Left ventricle myocardium inferior (tissue), 1 donor: ENCODE results near the gene SYT15. TPM values are rescaled to one million over a fixed set of nuclear protein-coding genes. Genes with fewer than 3 reads are reported as not detected.
"Not testable (repeated sequence)": the region's sequence is repeated elsewhere in the genome, so short reads cannot be mapped to it uniquely, and the experiment has no call there.

ENCODE experiments used
- DNase-seq: peaks from one replicate; pipeline ENCODE4 v3.0.0-alpha.2; 2020
- H3K27ac ChIP-seq: fragments of 200-600 bp; replicated peaks from 2 replicates; pipeline ENCODE4 v1.8.0; 2021
- H3K27me3 ChIP-seq: fragments of 200-600 bp; 2 replicates; pipeline ENCODE4 v1.8.0; 2021; ENCODE audit warnings: low read depth
- H3K36me3 ChIP-seq: fragments of 200-600 bp; 2 replicates; pipeline ENCODE4 v1.8.0; 2021
- H3K4me1 ChIP-seq: fragments of 200-600 bp; 2 replicates; pipeline ENCODE4 v1.8.0; 2021
- H3K4me3 ChIP-seq: fragments of 200-600 bp; 2 replicates; pipeline ENCODE4 v1.8.0; 2021; ENCODE audit warnings: mild to moderate bottlenecking, moderate library complexity
- H3K9me3 ChIP-seq: fragments of 200-600 bp; replicated peaks from 2 replicates; pipeline ENCODE4 v1.8.0; 2021
- intact Hi-C: fragments of 100-400 bp; cut with micrococcal nuclease; formaldehyde crosslinking; loops from one replicate; pipeline ENCODE4 v1.11.0; 2022
- total RNA-seq: library from RNA; stranded (reverse); fragmentation: NEBNext Ultra II Directional; extraction: Animal tissue kit (Norgen Biotek cat#: 25700); gene quantifications from one replicate; pipeline ENCODE4 v1.2.1, GENCODE V29; 2021
- donor health status: DM: no; HTN: yes; CAD: no; lungs with severe emphysema.

SYT15 gene
- total RNA-seq, 1 donor from 2014 or later, result 1.9 TPM

GRCh38 chr10:46629805-46630204, 50.9 kb downstream of the SYT15 start:
- intact Hi-C loops, H3K36me3 ChIP-seq, DNase-seq, H3K4me3 ChIP-seq, H3K9me3 ChIP-seq, H3K4me1 ChIP-seq, H3K27ac ChIP-seq, H3K27me3 ChIP-seq: not testable (repeated sequence)

GRCh38 chr10:46630816-46631215, 51.9 kb downstream of the SYT15 start:
- H3K4me3 ChIP-seq, H3K36me3 ChIP-seq, H3K27ac ChIP-seq, intact Hi-C loops, H3K4me1 ChIP-seq, H3K9me3 ChIP-seq, DNase-seq, H3K27me3 ChIP-seq: not testable (repeated sequence)

GRCh38 chr10:46631683-46632082, 52.8 kb downstream of the SYT15 start:
- H3K4me1 ChIP-seq, H3K9me3 ChIP-seq, H3K4me3 ChIP-seq, H3K27me3 ChIP-seq, H3K27ac ChIP-seq, DNase-seq, intact Hi-C loops, H3K36me3 ChIP-seq: not testable (repeated sequence)

- Histone ChIP-seq H3K27ac (peak overlapping the region; percentile 18), H3K4me3 (peak overlapping the region; percentile 51)
- intact Hi-C loops, H3K27me3 ChIP-seq, H3K9me3 ChIP-seq, DNase-seq, H3K36me3 ChIP-seq, H3K4me1 ChIP-seq: not testable (repeated sequence)
Observed at GRCh38 chr10:46634698-46635097, 55.8 kb downstream of the SYT15 start.

GRCh38 chr10:46635364-46635959, 56.5 kb downstream of the SYT15 start:
- intact Hi-C loops, H3K9me3 ChIP-seq, DNase-seq, H3K4me1 ChIP-seq, H3K36me3 ChIP-seq, H3K27me3 ChIP-seq: not testable (repeated sequence)
- Histone ChIP-seq H3K4me3 (peak overlapping the region; percentile 65), H3K27ac (peak overlapping the region; percentile 78)

- H3K4me3 ChIP-seq, H3K27me3 ChIP-seq, H3K4me1 ChIP-seq, DNase-seq, intact Hi-C loops, H3K27ac ChIP-seq, H3K9me3 ChIP-seq, H3K36me3 ChIP-seq: not testable (repeated sequence)
Observed at GRCh38 chr10:46640005-46640404, 61.1 kb downstream of the SYT15 start.

Other genes with a start within 250 kb of the SYT15 start
- gene ANXA8L1, start 203.4 kb upstream of the SYT15 start, total RNA-seq, result not detected
- gene NPY4R, start 113.2 kb upstream of the SYT15 start, total RNA-seq, result not detected
- not detected for gene GPRIN2, start 22.5 kb upstream of the SYT15 start, total RNA-seq